ENCODE results near the gene CEP72. TPM values are rescaled to one million over a fixed set of nuclear protein-coding genes. Genes with fewer than 3 reads are reported as not detected.

The CEP72 gene
- total RNA-seq, 1 experiment from 2014 or later = 24.8 TPM

GRCh38 chr5:598564-598890 lies 13.6 kb upstream of the CEP72 start:
- no peak overlapping the region for H3K4me3 Mint-ChIP-seq
- Histone ChIP-seq H2AFZ (ENCODE audit: low read length) (no peak overlapping the region), H3T11ph (ENCODE audit: low read length) (no peak overlapping the region), H2BK15ac (ENCODE audit: low read depth, low read length) (no peak overlapping the region), H3K79me1 (ENCODE audit: insufficient read depth, low read depth, low read length, poor library complexity, severe bottlenecking) (no peaks in the 10 kb centered on the region), H2BK20ac (ENCODE audit: low read depth, low read length, poor library complexity, severe bottlenecking) (no peak overlapping the region), H3K14ac (ENCODE audit: insufficient read depth, low read length) (no peak overlapping the region), H2BK120ac (ENCODE audit: low read depth, low read length, poor library complexity, severe bottlenecking) (no peak overlapping the region), H2AK5ac (ENCODE audit: insufficient read length, low read length) (no peak overlapping the region), H2BK5ac (ENCODE audit: insufficient read length, low read length) (no peak overlapping the region), H3K56ac (ENCODE audit: insufficient read length, low read depth, low read length) (no peak overlapping the region), H3K23me2 (ENCODE audit: insufficient read length, low read depth, low read length, poor library complexity, severe bottlenecking) (no peaks in the 10 kb centered on the region), H3K27me3 (ENCODE audit: insufficient read depth, low read length) (no peaks in the 10 kb centered on the region), H4K91ac (ENCODE audit: insufficient read length, low read depth, low read length) (no peak overlapping the region), H4K20me1 (ENCODE audit: control insufficient read depth, insufficient read depth, insufficient read length) (no peaks in the 10 kb centered on the region), H4K8ac (replicated peaks; ENCODE audit: insufficient read length, low read depth, low read length) (no peak overlapping the region), H3K79me2 (ENCODE audit: insufficient read depth, low read length) (no peaks in the 10 kb centered on the region), H3K4me2 (ENCODE audit: insufficient read depth, insufficient read length, low read length) (no peak overlapping the region), H2BK12ac (ENCODE audit: insufficient read length, low read depth, low read length) (no peak overlapping the region), H3K4me1 (ENCODE audit: insufficient read depth, low read length) (no peaks in the 10 kb centered on the region), H3K18ac (ENCODE audit: insufficient read length, low read depth, low read length) (no peak overlapping the region), H3K23ac (ENCODE audit: insufficient read length, low read depth, low read length) (no peak overlapping the region), H3K4ac (ENCODE audit: low read depth, low read length) (no peak overlapping the region), H3K27ac (ENCODE audit: insufficient read length, low read depth, low read length) (no peak overlapping the region), H3K9me3 (ENCODE audit: control insufficient read depth, low read depth, low read length) (no peaks in the 10 kb centered on the region), H3K9ac (ENCODE audit: extremely low read depth, insufficient read length, low read length) (no peak overlapping the region), H4K5ac (ENCODE audit: insufficient read length, low read depth, low read length) (no peak overlapping the region)
- no peak overlapping the region for H3K27ac Mint-ChIP-seq
- no peak for DNase-seq
- peaks cover 80% of the 10 kb centered on the region for H3K27me3 Mint-ChIP-seq (ENCODE audit: low read depth)
- no peaks in the 10 kb centered on the region for H3K9me3 Mint-ChIP-seq
- H3K4me1 Mint-ChIP-seq = 0 out of 4 replicates have a peak, but pooled peaks cover 0 to 3% of the 10 kb centered on the region in 2 experiments
- no peak for TF ChIP-seq CTCF (conservative IDR thresholded peaks at IDR 0.05)
- no CpG with 5 or more reads among the region's 14 CpGs for WGBS (ENCODE audit: extremely low coverage, insufficient read length, low lambda C conversion rate)
- H3K36me3 Mint-ChIP-seq (ENCODE audit: insufficient read depth in 1 of 3, low read depth in 3 of 3) = no peaks in the 10 kb centered on the region

Measured in H9 (cell line).